Activated CD4-positive, alpha-beta T cell treated with anti-CD3 and anti-CD28 coated beads, Interleukin-2, amount 10 ng/mL, durations not matched to agents 7 days and 5 days (primary cell): ENCODE data around the gene FNDC8. TPM values are rescaled to one million over a fixed set of nuclear protein-coding genes. Genes with fewer than 3 reads are reported as not detected.

ENCODE experiments used
- total RNA-seq, 2 experiments: library from RNA; stranded (reverse); gene quantifications; one replicate each; pipeline ENCODE4 v1.2.3, GENCODE V29; 2021

Gene FNDC8
- total RNA-seq, 2 experiments from 2014 or later: not detected

Other genes with a start within 250 kb of the FNDC8 start
- gene CCT6B, start 160.2 kb upstream of the FNDC8 start, total RNA-seq: 1 to 10 TPM; 1.7 to 2.0 TPM
- 10 to 100 TPM; 24.4 to 25.0 TPM for gene ZNF830, start 160.1 kb upstream of the FNDC8 start, total RNA-seq
- 10 to 100 TPM; 42.8 to 46.1 TPM for gene LIG3, start 141.1 kb upstream of the FNDC8 start, total RNA-seq
- gene RFFL, start 57.9 kb upstream of the FNDC8 start, total RNA-seq: 10 to 100 TPM; 36.0 to 40.1 TPM
- 10 to 100 TPM; 26.7 to 41.6 TPM for gene RAD51D, start 1.8 kb upstream of the FNDC8 start, total RNA-seq
- 10 to 100 TPM; 15.7 to 19.7 TPM for gene NLE1, start 20.7 kb downstream of the FNDC8 start, total RNA-seq
- under 1 TPM; 0.10 TPM for gene UNC45B, start 26.2 kb downstream of the FNDC8 start, total RNA-seq
- gene SLC35G3, start 72.8 kb downstream of the FNDC8 start, total RNA-seq: not detected
- 100 to 1,000 TPM; 199 to 212 TPM for gene SLFN5, start 121.5 kb downstream of the FNDC8 start, total RNA-seq